Endodermal cell (in vitro differentiated cells): Measurements from ENCODE around the gene NLGN1. TPM values are rescaled to one million over a fixed set of nuclear protein-coding genes. Genes with fewer than 3 reads are reported as not detected.

ENCODE experiments used
- DNase-seq: peaks from one replicate; pipeline ENCODE4 v3.0.0-alpha.2; 2017
- H3K27ac ChIP-seq: 2 replicates; pipeline ENCODE4 v1.5.1; 2013; ENCODE audit warnings: mild to moderate bottlenecking, low read depth, low read length, moderate library complexity
- H3K27me3 ChIP-seq: 2 replicates; pipeline ENCODE4 v1.6.1; 2013; ENCODE audit warnings: mild to moderate bottlenecking, low read length, moderate library complexity; ENCODE audit not compliant: insufficient read depth, control insufficient read depth, poor library complexity, severe bottlenecking
- H3K36me3 ChIP-seq: 2 replicates; pipeline ENCODE4 v1.7.0; 2013; ENCODE audit warnings: mild to moderate bottlenecking, low read length, moderate library complexity; ENCODE audit not compliant: control insufficient read depth, insufficient read depth
- H3K4me1 ChIP-seq: one replicate; pipeline ENCODE4 v1.7.0; 2013; ENCODE audit warnings: low read length; ENCODE audit not compliant: control insufficient read depth, insufficient read depth
- H3K4me3 ChIP-seq: 2 replicates; pipeline ENCODE4 v1.5.1; 2013; ENCODE audit warnings: mild to moderate bottlenecking, low read length, moderate library complexity
- H3K9ac ChIP-seq: 2 replicates; pipeline ENCODE4 v1.6.1; 2013; ENCODE audit warnings: mild to moderate bottlenecking, low read length, moderate library complexity; ENCODE audit not compliant: poor library complexity, severe bottlenecking; ENCODE audit errors: extremely low read depth
- H3K9me3 ChIP-seq: 2 replicates; pipeline ENCODE4 v1.6.1; 2013; ENCODE audit warnings: mild to moderate bottlenecking, low read length, moderate library complexity; ENCODE audit not compliant: control insufficient read depth
- H3K27ac Mint-ChIP-seq: 2 replicates; pipeline ENCODE4 v1.8.0; 2020; ENCODE audit warnings: mixed read lengths
- H3K27me3 Mint-ChIP-seq: 2 replicates; pipeline ENCODE4 v1.8.0; 2021; ENCODE audit warnings: mild to moderate bottlenecking, mixed read lengths; ENCODE audit not compliant: insufficient read depth
- H3K36me3 Mint-ChIP-seq: 2 replicates; pipeline ENCODE4 v1.8.0; 2020; ENCODE audit warnings: low read depth, mixed read lengths
- H3K4me1 Mint-ChIP-seq: 2 replicates; pipeline ENCODE4 v1.8.0; 2020; ENCODE audit warnings: mixed read lengths
- H3K4me3 Mint-ChIP-seq: 2 replicates; pipeline ENCODE4 v1.8.0; 2020; ENCODE audit warnings: mild to moderate bottlenecking, moderate library complexity, mixed read lengths
- H3K9me3 Mint-ChIP-seq: 2 replicates; pipeline ENCODE4 v1.8.0; 2020; ENCODE audit warnings: mild to moderate bottlenecking, mixed read lengths
- CTCF ChIP-seq: fragments of 200-600 bp; sonication (generic); conservative IDR thresholded peaks from 2 replicates; pipeline ENCODE4 v1.5.0; 2021; ENCODE audit warnings: antibody characterized with exemption, mild to moderate bottlenecking
- WGBS, 2 experiments: methylation state at CpG; one replicate each; pipeline versions ENCODE4 v1.1.5 to v1.1.7; 2013; ENCODE audit warnings: missing lambda C conversion rate in 2 of 2, mixed read lengths in 1 of 2; ENCODE audit not compliant: insufficient coverage in 1 of 2, insufficient read length in 1 of 2; 5-methylcytosine and 5-hydroxymethylcytosine counted together
- total RNA-seq, 2 donors: library from RNA; stranded (reverse); fragmentation: NEBNext Ultra II Directional in 1 of 2; extraction: Animal tissue kit (Norgen Biotek cat#: 25700) in 1 of 2; gene quantifications; 2 replicates in 1 of 2; 3 replicates in 1 of 2; pipeline ENCODE4 v1.2.1, GENCODE V29; 2021

Gene NLGN1
- total RNA-seq, 2 donors from 2014 or later: 3.4 to 14.3 TPM

GRCh38 chr3:174247687-174248152, 850.2 kb downstream of the NLGN1 start:
- H3K4me1 ChIP-seq: peaks cover 3% of the 10 kb centered on the region
- Mint-ChIP-seq H3K4me3 (no peak overlapping the region), H3K9me3 (no peaks in the 10 kb centered on the region), H3K4me1 (peaks cover 15% of the 10 kb centered on the region), H3K36me3 (no peaks in the 10 kb centered on the region), H3K27me3 (no peaks in the 10 kb centered on the region), H3K27ac (no peak overlapping the region)
- no peaks in the 10 kb centered on the region for H3K9me3 ChIP-seq
- 0 to 13% methylated on average over 1 of the region's 1 CpG for WGBS, 2 experiments
- H3K36me3 ChIP-seq: no peaks in the 10 kb centered on the region
- no peak overlapping the region for H3K4me3 ChIP-seq
- H3K27ac ChIP-seq: peak overlapping the region; percentile 52
- H3K27me3 ChIP-seq: no peaks in the 10 kb centered on the region
- TF ChIP-seq CTCF: no peak
- DNase-seq: peak; percentile 53
- H3K9ac ChIP-seq: no peak overlapping the region

- no peak overlapping the region for H3K9ac ChIP-seq
- WGBS, 2 experiments: 83% methylated on average over 1 of the region's 1 CpG; no CpG with 5 or more reads in 1 of the 2 experiments
- H3K9me3 ChIP-seq: peaks cover 6% of the 10 kb centered on the region
- H3K27me3 Mint-ChIP-seq: no peaks in the 10 kb centered on the region
- DNase-seq: no peak
- no peak for TF ChIP-seq CTCF
- no peaks in the 10 kb centered on the region for H3K36me3 ChIP-seq
- no peaks in the 10 kb centered on the region for H3K27me3 ChIP-seq
- no peak overlapping the region for H3K4me3 Mint-ChIP-seq
- peaks cover 3% of the 10 kb centered on the region for H3K4me1 ChIP-seq
- no peak overlapping the region for H3K27ac ChIP-seq
- no peaks in the 10 kb centered on the region for H3K36me3 Mint-ChIP-seq
- H3K4me3 ChIP-seq: no peak overlapping the region
- H3K4me1 Mint-ChIP-seq: peaks cover 13% of the 10 kb centered on the region
- no peak overlapping the region for H3K27ac Mint-ChIP-seq
- H3K9me3 Mint-ChIP-seq: peaks cover 4% of the 10 kb centered on the region
These were observed 854.1 kb downstream of the NLGN1 start for GRCh38 chr3:174251681-174252080.

GRCh38 chr3:174253196-174253823, 855.8 kb downstream of the NLGN1 start:
- Histone ChIP-seq H3K27ac (no peak overlapping the region), H3K36me3 (no peaks in the 10 kb centered on the region), H3K4me1 (no peaks in the 10 kb centered on the region), H3K27me3 (no peaks in the 10 kb centered on the region), H3K9ac (no peak overlapping the region), H3K9me3 (peaks cover 13% of the 10 kb centered on the region), H3K4me3 (no peak overlapping the region)
- H3K4me3 Mint-ChIP-seq: no peak overlapping the region
- no peak for TF ChIP-seq CTCF
- H3K27me3 Mint-ChIP-seq: no peaks in the 10 kb centered on the region
- no peak for DNase-seq
- H3K4me1 Mint-ChIP-seq: peaks cover 4% of the 10 kb centered on the region
- no peak overlapping the region for H3K27ac Mint-ChIP-seq
- H3K36me3 Mint-ChIP-seq: peaks cover 4% of the 10 kb centered on the region
- H3K9me3 Mint-ChIP-seq: peaks cover 11% of the 10 kb centered on the region
- 95 to 100% methylated on average over 1 to 3 of the region's 3 CpGs for WGBS, 2 experiments
